NCI-H748 (cell line): ENCODE measurements around the gene LAMB3.

Experiments used
- DNase-seq: peaks from one replicate; lab custom pipeline; 2025; ENCODE audit not compliant: unreplicated experiment; lab: John Stamatoyannopoulos, UW

The LAMB3 gene

GRCh38 chr1:209662879-209663327 is 10.7 kb upstream of the LAMB3 start:
- no peak for DNase-seq

GRCh38 chr1:209661071-209661470 is 8.8 kb upstream of the LAMB3 start:
- no peak for DNase-seq

- DNase-seq, result no peak
Measured at GRCh38 chr1:209659909-209660308, 7.7 kb upstream of the LAMB3 start.

DNA sequence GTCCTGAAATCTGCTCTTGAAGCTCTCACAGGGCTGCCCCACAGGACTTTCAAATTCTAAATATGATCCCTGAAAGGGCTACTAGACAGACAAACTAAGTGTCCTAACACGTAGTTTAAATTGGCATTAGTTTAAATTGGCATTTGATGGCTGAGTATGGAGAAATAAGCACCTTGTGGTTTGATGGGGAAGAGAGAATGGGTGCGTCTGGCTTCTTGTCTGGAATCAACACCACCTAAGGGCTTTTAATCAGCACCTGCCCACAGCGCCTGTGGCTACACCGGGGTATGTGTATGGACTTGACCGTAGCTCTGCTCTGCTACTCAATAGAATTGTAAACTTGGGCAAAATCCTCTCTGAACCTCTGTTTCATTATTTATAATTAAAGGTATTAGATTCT is 5.7 kb upstream of the LAMB3 start:
- no peak for DNase-seq

DNA sequence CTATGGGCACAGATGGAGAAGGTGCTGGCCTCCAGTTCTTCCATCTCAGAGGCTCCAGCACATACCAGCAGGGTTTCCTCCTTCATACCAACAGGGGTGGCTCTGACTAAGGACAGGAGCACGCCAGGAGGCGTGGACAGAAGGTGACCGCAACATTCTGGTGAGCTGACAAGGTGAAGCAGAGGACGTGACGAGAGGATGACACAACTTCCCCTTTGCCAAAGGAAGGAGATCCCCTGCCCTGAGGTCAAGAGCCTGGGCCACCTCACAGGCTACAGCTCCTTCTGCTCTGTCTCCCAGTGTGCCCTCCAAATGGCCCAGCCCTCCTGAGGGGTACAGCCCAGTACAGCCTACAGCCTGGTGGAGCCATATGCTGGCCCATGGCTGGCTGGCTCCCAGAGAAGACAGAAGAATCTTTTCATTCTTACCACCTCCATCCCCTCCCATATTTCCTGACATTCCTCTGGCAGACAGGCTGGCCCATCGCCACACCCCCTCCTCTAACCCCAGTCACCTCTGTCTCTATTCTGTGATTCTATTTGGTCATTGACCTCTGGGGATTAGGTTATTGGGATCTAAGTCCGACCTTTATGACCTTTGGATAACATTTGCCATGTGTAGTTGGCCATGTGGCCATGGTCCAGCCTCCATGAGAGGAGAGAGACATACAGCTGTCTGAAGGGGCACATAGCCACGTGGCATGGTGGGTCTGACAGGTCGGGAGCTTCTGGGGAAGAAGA is 5.1 kb upstream of the LAMB3 start:
- no peak for DNase-seq

DNA sequence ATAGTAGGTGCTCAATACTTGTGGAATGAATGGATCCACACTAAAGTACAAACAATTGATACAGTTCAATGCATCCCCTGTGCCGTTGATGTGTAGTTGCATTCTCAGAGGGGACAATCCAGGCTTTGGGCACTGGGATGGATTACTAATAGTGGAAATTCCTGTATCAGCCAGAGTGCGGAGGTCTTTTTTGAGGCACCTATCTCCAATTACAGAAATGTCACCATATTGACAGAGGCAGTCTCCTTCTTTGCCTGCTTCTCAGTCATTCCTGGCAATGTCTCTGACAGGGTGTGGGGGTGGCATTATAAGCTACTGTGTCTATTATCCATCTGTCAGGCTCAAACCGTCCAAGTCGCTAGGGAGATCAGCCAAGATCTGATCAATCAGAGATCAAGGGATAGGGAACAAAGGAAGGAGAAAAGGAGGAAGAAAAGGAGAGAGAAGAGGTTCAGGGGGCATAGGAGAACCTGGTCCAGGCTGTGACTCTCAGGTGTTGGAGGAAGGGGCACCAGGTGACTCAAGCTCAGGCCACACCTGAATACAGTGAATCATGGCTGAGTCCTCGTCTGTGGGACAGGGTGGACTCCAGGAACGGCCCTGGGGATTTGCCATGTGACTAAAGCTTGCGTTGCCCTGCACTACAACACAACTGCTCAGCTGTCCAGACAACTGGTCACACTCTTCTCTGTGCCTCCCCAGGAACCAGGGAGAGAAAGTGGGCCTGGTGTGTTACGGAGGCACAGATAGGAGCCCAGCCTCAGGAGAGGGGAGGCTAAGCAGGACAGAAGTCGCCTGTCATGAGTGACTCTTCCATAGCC is 3.4 kb upstream of the LAMB3 start:
- no peak for DNase-seq

- peak; percentile 91 for DNase-seq
Measured at GRCh38 chr1:209653915-209654351, 1.7 kb upstream of the LAMB3 start.

DNA sequence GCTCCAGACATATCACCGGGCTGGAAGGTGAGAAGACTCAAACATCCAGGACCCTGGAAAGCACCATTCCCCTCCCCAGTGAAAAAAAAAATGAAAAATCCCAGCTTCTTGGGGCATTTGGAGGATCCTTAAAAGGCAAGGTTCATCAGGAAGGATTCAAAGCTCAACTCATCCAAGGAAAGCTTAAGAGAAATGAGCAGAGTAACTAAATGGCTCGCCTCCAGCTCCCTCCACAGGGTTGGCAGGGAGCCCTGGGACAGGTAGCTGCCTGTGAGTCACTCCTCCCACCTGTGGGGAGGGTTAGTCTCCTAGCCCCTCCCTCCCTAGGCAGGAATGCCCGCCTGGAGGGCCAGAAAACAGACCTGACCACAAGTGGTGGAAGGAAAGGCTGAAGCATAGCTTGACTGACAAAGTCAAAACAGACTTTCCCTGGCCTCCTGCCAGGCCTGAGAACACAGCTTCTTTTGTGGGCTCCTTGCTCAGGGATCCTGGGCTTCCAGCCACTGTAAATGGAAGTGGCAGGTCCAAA is 712 bp upstream of the LAMB3 start:
- peak; percentile 93 for DNase-seq

- peak; percentile 27 for DNase-seq
Measured at GRCh38 chr1:209651138-209651587, 1.1 kb downstream of the LAMB3 start.

DNA sequence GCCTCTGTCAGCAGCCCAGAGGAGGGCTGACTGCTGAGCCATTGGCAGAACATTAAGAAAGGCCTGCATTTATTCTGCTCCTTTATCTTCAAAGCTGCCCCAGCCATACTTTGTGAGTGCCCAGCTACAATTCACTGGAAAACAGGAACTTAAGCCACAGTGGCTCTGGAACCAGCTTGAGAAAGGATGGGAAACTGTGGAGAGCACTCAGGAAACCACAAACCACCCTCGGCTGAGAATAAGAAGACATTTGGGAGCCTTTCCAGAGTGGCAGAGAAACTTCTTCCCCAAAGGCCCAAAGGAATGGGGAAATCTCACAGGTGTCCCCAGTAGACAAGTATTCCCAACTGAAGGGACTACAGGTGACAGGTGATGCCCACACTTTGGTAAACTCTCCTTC is 1.8 kb downstream of the LAMB3 start:
- DNase-seq, result no peak

DNA sequence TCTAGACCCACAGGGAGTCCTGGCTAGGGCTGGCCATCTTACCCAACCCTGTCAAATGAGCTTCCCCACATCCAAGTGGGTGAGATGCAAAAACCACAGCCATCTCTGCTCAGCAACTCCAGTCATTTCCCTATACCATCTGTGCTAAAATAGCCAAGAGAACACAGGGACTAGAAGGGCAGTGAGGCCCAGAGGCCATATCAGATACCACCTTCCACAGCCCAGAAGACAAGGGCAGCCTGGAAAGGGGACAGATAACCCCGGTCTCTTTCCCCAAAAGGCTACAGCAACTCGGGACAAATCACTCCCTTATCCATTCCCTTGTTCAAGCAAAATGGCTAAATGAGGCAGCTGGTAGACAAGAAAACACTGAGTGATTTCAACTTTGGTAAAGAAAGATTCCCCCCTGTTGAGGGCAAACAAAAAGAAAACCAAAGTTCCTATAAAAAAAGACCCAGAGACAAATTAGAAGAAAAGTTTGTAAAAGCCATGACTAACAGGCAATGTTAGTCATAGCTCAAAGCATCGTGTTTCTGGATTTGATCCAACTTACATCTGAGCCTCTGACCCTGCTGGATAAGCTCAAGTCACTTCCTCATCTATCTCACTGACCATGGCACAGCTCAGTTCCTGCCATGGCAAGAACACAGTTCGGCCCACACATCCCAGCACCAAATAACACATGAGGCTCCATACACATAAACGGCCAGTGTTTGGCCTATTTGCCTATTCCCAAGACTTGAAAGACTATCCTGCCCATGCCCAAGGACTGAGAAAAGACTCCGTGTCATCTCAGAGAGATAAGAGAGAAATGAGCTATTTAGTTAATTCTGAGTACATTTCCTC is 3.1 kb downstream of the LAMB3 start:
- no peak for DNase-seq

DNA sequence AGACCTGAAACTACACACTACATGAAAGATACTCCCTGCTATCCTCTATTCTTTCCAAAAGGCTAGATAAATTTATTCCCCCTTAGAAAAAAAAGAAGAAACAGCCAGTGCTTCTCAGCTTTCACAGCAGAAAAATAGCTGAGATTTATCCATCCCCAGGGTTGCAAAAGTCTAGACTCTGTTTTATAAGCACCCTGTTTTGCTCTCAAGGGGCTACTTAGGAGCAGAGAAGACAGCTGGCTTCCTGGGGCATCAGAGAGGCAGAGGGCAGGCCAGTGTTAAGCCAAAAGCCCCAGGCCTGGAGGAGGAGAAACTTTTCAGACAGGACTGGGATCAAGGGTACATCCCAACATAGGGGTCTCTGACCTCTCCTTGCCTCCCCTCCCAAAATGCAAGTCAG is 3.9 kb downstream of the LAMB3 start:
- no peak for DNase-seq

GRCh38 chr1:209647156-209647555 is 5.1 kb downstream of the LAMB3 start:
- DNase-seq, result no peak

GRCh38 chr1:209646558-209646957 is 5.7 kb downstream of the LAMB3 start:
- DNase-seq, result no peak

DNA sequence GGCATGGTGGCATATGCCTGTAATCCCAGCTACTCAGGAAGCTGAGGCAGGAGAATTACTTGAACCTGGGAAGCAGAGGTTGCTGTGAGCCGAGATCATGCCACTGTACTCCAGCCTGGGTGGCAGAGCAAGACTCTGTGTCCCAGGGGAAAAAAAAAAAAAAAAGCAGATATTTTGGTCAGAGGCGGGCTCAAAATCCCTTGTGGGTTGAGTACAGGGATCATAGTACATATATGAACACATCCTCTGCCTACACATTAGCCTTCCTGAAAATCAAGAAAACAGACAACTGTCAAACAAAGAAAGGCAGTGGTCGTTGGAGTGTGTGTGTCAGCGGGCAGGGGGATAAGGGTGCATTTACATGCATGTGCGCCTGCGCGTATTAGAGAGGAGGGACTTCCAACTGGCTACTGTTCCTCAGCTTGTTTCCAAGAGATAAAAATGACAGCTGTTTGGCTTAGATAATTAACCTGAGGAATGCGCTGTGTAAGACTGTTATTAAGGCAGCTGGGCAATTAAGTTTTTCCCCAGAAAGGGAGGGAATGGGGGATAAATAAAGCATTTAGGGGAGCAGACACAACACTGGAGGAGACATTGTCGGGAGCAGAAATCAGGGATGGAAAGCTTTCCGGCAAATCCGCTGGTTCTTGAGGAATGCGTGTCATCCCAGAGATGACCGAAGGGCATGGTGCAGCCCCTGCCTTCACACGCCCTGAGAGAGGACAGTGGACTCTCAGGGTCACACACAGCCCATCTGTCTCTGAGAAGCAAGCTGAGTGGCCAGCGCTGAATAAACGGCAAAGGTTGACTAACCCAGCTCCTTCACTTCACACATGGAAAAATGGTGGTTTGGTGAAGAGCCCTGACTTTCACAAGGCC is 6.4 kb downstream of the LAMB3 start:
- peak; percentile 25 for DNase-seq

DNA sequence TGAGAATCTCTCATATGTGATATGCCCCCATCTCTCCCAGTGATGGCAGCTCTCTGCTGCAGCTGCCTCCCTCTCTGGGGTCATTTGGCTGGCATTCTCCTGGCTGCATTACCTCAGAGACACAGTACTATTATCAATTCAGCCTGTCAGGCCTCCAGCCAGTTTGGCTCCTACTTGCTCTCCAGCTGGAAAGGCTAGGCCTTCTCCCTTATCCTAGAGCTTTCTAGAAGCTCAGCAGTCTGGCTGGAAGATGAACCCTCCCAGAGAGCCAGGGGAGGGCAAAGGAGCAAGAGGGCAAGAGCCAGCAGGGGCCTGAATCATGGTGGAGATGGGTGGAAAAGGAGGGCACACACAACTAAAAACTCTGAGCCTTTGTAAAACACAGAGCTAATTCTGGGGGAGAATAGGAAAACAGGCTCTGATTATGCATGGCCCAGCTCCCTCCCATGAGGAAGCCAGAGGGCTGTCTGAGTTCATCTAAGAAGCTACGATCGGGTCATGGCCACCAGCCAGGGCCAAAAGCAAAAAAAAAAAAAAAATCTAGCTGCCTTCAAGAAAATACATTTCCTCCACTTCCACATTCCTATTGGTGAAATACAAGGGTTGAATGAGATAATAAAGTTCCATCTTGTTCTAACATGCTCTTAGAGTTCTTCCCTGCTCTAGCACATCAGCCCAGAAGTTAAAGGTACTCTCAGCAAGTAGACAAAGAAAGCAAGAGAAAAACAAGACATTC is 8.8 kb downstream of the LAMB3 start:
- no peak for DNase-seq

GRCh38 chr1:209642816-209643215 is 9.4 kb downstream of the LAMB3 start:
- DNase-seq, result no peak

GRCh38 chr1:209641832-209642172 is 10.4 kb downstream of the LAMB3 start:
- DNase-seq, result no peak

DNA sequence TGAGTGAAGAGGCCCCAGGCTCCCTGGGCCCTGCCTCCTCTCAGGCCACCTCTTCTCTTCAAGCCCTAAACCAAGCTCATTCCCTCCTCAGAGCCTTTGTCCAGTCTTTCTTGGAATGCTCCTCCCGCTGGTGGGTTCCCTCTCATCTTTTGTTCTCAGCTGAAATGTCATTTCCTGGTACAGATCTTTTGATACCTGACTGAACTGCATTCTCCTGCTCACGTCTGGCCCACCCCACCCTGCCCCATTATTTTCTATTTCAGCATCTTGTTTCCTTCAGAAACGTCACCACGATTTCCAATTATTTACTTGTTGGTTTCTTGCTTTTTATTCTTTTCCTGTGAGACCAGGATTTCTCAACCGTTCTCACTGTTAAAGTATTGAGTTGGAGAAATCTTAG is 16.4 kb downstream of the LAMB3 start:
- DNase-seq, result no peak
